ENCODE data around the gene LRRC75A.
A peak's percentile ranks its signal among the peaks of the same experiment; 100 is the strongest.

The LRRC75A gene

DNA sequence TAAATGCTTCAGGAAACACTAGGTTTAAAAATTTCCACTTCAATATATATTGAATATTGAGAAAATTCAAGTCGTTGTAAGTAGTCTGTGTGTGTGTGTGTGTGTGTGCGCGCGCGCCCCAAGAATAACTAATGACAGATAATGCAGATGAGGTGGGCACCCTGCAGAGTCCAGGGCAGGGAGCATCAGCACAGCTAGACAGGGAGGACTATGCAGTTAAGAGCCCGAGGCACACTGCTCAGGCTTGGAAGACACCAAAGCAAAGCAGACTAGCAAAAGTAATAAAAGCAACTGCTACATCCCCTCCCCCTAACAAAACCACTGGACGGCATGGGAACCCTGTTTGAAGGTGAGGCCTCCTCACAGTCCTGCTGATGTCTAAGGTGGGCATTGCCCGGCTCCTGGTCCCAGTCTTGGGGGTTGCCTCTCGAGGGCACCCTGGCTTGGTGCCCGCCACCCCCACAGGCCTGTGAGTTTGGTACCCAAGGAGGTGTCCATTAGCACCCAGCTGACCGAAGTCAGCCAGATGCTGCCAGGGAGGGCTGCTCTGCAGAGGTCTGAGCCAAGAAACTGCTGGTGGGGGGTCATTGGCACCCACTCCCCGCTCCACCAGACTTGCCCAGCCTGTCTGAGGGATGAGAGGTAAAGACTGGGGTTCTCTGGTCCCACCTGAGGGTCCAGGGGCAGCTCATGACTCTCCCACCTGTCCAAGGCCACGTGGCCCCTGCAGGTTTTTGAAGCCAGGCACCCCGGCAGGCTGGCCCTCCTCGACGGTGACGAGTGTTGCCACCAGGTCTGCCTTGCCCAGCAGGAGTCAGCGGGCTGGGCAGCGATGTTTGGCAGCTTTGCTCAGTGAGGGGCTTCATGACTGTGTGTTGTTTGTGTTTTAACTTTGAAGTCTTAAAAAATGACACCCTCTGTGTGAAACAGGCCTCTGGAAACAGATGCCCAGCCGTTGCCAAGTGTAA, 18.7 kb downstream of the LRRC75A start:
- no peak for DNase-seq

DNA sequence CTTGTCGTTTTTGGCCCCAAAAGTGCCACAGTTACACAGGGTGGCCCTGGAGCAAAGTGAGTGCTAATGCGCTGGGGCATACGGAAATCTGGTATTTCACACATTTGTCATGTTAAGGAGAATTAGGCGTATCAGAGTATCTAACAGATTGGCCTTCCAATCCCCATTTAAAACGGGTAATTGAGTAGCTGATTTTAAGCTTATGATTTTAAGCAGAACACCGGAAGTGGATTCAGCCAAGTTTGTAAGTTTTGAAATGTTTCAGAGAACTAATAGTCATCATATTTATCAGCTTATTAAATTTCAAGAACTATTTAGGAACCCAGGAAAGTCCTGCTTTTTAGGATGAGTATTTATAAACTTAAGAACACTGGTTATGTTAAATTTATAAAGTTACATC, 19.5 kb downstream of the LRRC75A start:
- DNase-seq: no peak

DNA sequence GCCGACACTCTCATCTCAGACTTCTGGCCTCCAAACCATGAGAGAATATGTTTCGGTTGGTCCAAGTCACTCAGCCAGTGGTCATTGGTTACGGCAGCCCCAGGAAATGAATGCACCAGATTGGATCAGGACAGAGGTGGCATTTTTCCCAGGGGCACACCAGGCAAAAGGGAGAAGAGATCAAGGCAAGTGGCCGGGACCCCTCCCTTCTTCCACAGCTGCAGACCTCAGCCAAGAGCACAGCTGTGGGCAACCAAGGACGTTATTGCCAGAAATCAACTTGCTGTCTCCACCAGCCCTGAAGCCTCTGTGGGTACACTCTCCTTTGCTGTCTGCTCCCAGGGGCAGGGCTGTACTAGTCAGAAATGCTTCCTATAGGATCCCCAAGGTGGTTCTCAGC, 20.7 kb downstream of the LRRC75A start:
- DNase-seq: no peak

DNA sequence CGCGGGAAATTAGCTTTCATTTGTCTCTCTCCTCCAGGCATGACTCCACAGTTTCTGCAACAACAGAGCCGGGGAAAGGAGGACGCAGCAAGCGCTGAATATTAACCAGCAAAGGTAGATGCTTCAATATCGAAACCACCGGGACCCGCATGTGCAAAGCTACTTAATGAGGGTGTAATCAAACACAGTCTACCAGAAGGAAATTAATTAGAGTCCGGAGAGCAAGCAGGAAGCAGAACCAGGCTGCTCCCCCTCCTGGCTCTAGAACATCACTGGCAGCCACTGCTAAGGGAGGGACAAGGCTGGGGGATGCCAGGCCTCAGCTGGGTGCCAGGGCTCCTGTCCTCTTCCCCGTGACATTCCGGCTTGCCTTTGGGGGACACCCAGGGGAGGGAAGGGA, 21.7 kb downstream of the LRRC75A start:
- DNase-seq: peak in 25 of 51 donors; percentile 12 to 58 (median 32)

DNA sequence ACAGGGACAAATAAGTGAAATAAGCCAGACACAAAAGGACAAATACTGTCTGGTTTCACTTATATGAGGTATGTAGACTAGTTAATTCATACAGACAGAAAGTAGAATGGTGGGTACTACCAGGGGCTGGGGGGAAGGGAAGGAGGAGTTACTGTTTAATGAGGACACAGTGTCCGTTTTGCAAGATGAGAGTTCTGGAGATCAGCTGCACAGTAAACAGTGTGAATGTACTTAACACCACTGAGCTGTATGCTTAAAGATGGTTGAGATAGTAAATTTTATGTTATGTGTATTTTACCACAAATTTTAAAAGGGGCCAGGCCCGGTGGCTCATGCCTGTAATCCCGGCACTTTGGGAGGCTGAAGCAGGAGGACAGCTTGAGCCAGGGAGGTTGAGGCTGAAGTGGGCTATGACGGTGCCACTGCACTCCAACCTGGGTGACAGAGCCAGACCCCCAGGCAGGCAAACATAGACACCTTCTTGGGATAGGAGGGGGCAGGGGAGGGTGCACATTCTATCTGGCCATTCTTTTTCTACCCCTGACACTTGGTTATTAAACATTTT, 23.5 kb downstream of the LRRC75A start:
- DNase-seq: no peak

DNA sequence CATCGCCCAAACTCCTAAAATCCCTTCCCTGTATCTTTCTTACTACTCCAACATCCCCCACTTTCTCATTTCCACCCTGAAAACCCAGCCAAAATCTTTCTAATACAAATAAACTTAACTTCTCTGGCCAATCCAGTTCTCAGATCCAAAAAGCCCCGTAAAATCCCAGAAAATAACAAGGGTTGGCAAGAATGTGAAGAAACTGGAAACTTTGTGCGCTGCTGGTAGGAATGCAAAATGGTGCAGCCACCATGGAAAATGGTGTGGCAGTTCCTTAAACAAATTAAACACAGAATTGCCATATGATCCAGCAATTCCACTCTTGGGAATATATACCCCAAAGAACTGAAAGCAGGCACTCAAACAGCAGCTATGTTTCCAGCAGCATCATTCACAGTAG, 24.1 kb downstream of the LRRC75A start:
- no peak for DNase-seq

DNA sequence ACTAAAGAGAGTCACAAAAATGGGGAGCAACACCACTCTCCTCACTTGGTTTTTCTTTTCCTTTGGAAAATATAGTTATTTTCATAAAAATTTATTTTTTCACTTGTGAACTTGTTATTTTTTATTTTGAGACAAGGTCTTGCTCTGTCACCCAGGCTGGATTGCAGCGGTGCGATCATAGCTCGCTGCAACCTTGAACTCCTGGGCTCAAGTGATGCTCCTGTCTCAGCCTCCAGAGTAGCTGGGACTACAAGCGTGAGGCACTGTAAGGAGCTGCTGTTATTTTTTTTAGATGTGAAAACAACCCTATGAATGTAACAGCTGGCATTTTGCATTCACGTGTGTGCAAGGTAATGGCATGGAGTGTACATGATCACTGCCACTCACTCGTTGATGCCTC, 24.9 kb downstream of the LRRC75A start:
- no peak for DNase-seq

DNA sequence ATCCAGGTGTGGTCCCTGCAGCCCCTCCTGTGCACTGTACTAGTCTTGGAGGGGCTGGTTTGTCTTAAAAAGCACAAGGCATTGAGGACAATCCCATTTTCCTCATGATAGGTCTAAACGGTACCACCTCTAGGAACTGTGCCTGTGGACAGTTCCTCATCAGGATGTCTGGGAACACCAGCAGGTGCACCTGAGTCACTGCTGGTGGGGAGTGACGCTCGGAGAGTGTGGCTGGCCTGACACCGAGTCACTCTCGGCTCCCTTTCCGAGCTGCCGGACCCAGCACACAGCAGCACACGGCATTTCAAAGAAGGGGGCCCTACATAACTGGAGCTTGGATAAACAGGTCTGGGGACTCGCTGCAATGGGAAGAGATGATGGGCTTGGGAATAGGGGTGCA, 25.6 kb downstream of the LRRC75A start:
- DNase-seq: no peak

DNA sequence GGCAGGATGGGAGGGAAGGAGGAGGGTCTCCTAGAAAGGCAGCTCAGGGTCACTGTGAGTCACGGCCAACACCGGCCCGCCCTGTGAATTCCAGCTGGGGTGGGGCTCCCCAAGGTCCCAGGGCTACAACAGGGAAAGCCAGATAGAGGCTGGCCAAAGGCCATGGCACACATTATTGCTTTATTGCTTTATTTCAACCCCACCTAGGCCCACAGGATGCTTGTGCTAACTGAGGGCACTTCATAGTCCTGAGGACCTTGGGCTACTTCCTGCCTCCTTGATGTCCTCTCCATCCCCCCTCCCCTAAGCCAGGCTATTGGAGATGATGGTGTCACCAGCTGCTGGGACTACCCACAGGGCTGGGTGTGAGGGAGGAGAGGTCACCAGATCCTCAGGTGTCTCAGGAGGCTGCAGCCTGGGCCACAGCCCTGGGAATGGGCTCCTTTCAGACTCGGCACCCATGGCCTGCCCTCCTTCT, 26.1 kb downstream of the LRRC75A start:
- no peak for DNase-seq

DNA sequence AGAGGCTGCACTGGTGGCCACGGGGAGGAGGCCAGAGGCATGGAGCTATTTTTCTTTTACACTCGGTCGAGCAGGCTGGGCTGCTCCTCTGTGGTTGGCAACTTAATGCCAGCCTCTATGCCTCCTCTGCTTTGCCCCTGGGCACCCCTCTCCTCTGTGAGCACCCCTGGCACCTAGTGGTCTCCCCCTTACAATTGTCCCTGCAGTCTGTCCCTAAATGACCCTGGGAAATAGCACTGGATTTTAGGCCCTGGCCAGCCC, 27.0 kb downstream of the LRRC75A start:
- no peak for DNase-seq

DNA sequence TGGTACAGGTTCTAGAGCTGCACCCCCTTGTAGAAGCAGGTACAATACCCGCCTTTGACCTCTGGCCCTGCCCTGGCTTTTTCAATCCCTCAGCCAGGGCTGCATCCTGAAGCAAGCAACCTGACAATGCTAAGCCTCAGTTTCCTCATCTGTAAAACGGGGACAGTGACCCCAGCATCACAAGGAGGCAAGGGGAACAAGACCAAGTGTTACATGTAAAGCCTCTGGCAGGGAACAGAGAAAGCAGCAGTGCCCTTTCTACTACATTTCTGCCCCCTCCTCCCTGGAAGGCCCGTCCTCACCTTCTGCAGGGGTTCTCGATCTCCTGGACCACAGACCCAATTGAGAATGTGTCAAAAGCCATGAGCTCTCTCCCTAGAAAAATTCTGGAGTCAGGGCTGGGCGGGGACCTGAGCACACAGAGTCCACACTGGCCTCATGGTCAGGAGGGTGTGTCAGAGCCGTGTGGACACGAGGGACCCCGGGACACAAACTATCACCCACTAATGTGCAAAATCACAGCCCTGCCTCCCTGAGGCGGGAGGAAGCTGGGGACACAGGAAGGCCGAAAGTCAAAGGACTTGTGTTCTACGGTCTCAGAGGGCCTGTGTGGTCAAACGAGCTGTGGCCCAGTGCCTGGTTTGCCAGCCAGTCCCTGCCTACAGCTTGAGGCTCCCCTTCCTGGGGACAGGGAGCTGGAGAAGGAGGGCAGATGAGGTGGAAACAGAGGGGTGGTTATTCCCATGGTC, 27.5 kb downstream of the LRRC75A start:
- DNase-seq: no peak

DNA sequence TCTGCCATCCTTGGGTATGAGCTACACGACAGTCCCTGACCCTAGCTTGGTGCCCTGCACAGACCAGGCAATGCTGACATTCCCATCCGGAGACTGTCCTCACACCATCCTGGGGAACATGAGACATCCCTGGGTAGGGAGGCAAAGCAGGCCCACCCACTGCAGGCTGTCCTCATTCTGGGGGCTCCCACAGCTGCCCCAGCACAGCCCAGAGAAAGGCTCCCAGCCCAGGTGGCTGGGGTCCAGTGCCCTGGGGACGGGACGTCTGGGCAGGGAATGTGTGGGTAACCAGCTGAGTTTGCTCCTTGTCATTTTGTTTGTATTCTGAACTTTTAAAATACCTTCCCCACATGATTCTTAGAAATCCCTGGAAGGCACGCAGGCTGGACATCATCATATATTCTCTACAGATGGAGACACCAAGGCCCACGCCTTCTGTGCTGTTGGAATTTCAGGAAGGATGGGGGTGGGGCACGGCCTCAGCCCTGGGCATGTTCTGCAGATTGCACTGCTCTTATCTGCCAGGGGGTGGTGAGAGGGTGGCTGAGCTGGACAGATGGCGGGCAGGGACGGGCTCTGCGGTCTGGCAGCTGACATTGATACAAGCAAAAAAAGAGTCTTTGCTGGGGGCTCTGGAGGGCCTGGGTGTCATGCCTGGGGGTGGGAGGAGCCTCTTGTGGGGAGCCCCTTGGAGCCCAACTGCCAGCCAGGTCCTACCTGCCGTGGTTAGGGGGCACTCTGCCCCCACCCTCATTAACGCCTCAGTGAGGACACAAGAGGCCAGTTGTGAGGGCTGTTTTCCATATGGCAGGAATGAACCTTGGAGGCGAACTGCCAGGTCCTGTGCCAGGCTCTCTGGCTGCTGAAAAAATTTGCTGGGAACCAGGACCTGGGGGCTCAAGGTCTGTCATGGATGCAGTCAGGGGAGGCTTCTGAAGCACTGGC, 28.4 kb downstream of the LRRC75A start:
- DNase-seq: peak in 2 of 51 donors; percentile 14 to 45

DNA sequence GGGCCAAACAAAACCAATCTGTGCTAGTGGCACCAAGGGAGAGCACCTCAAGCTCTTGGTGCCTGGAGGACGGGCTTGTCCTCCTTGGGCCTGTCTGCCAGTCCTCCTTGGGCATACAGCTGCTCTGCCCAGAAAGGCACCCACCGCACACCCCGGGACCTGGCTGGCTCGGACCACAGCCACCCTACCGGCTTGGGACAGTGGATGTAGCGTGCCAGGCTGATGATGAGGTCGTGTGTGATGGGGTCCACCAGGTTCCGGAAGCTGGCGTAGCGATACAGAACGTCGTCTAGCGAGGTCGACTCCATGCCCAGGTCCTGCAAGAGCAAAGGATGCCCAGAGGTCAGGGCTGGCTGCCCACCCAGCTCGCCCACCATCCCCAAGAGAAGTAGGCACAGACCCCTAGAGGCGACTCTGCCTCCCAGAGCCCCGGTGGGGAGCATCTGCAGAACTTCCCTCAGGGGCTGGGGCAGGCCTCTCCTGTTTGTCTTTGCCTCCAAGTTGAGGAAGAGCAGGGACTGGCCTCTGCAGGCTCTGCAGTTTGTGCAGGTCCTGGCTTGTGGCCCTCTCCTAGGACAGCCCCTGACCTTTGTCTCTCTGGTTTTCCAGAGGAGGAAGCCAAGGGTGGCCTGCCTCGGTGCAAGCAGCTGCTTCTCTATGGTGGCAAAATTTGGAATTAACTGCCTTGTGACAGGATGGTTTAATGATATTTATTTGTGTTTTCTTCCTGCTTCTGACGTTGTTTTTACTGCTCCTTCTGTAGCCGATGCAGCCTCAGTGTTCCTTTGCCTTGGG, 29.7 kb downstream of the LRRC75A start:
- DNase-seq: no peak

DNA sequence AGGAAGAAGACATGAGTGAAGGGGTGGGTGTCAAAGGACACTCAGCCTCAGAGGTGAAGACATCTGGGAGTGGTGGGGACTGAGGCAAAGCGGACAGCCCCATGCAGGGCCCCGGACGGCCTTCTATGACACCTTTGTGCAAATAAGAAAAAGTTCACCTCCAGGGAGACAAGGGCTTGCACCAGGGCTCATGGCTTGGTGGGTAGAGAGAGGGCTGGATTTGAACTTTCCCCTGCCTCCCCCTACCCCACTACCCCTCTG, 30.5 kb downstream of the LRRC75A start:
- DNase-seq: no peak

DNA sequence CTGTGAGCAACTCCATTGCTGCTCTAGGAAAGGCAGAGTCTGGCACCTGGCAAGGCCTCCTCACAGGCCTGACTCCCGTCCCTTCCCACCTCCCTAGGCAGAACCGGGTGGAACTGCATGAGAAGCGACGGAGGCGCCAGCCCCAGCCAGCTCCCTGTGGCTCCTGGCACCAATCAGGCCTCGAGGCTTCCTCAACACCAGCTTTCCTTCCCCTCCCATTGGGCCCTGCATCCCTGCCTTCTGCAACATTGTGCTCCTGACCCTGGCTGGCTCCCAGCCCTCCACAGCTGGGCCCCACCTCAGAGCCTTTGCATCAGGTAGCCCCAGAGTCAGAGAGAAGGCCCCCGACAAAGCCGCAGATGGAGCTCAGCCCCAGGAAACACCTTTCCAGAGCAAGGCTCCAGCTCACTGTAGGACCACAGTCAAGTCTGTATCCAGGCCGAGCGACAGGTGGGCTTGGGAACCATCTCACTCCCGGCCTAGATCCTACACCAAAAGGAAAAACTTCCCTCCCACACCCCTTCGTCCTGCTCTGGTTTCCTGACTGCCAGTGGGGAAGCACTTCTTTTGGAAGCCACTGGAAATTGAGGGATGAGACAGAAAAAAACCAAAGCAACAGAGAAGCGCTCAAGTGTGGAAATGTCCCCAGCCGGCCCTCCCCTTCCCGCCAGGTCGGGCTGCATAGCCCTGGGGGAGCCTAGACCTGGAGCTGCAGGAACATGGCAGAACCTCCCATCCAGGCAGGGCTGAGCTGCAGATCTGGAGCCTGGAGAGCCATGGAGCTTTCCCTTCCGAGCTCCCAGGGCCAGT, 31.0 kb downstream of the LRRC75A start:
- DNase-seq: no peak

DNA sequence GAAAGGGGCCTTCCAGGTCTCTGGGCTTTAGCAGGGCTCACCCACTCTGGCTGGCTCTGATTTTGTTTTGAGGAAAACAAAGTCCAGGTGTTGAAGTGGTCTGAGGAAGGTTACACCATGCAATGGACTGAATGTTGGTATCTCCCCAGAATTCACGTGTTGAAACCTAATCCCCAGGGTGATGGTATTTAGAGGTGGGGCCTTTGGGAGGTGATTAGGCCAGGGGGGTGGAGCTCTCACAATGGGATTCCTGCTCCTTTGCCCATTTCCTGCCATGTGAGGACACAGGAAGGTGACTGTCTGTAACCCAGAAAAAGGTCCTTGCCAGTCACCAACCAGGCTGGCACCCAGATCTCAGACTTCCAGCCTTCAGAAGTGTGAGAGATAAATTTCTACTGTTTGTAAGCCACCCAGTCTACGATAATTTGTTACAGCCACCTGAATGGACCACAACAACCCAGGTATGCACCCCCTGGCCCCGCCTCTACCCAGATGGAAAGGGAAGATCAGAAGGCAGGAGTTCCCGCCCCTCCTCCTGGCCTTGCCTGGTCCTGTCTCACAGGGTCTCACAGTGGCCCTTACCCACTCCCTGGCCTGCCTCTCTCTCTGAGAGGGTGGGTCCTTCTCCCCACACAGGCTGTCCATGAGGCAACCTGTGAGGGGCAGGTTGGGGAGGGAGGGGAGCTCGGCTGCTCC, 32.0 kb downstream of the LRRC75A start:
- no peak for DNase-seq

DNA sequence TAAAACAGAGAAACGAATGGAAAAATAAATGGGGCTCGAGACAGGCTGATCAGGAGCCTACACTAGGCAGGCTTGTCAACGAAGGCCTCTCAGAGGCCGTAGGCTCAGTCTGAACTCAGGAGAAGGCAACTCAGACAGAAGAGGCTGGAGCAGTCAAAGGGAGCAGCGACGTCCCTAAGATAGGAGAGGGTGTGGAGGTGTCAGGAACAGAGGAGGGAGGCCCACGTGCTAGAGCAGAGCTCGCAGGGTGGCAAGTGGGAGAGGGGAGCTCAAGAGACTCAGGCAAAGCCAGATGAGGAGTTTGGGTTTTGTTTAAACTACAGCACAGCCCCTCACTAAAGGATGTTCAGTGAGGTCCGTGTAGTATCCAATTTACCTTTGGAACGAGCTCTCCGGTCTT, 32.7 kb downstream of the LRRC75A start:
- DNase-seq: no peak

DNA sequence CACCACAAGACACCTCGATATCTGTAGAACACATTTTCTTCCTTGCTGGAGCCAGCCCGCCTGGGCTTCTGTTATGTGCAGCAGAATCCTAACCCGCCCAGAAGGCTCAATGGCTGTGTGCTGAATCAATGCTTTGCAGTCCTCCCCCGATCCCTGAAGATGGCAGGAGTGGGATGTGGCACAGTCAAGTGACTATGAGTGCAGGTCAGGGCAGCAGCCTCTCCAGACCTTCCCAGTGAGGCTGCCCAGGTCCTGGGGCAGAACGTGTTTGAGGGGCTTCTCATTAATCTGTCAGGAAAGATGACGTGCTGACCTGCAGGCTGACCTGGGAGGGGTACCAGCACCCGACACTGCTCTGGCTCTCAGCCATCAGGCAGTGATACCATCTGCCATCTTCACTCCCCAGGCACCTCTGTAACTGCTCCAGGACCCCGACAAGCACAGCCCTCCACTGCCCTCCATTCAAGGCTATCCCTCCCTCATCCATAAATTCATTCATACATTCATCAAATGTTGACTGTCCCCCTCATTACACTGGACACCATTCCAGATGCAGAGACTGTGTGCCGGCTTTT, 35.2 kb downstream of the LRRC75A start:
- peak in 3 of 51 donors; percentile 8 to 15 (median 11) for DNase-seq
